Measurements from ENCODE around the gene EPHB2. TPM values are rescaled to one million over a fixed set of nuclear protein-coding genes. Genes with fewer than 3 reads are reported as not detected.

EPHB2 gene
- 3.9 TPM for total RNA-seq

GRCh38 chr1:22710701-22711049 lies at the start of gene EPHB2:
TSS of gene EPHB2 (plus strand) at chr1:22710839. CDS start at chr1:22710983, 144 bp downstream.
- H3K36me3 ChIP-seq = no peaks in the 10 kb centered on the region
- peaks cover 19% of the 10 kb centered on the region for H3K4me1 ChIP-seq
- H3K4me3 ChIP-seq = peak within 1 kb of the TSS; percentile 35 to 57
- no peaks in the 10 kb centered on the region for H3K27me3 ChIP-seq
- no peaks in the 10 kb centered on the region for H3K9me3 ChIP-seq
- TF ChIP-seq CTCF (IDR thresholded peaks at IDR 0.05) = no peak
- no peak for TF ChIP-seq POLR2A (IDR thresholded peaks at IDR 0.05)
- TF ChIP-seq POLR2AphosphoS5 (IDR thresholded peaks at IDR 0.05; ENCODE audit: insufficient read depth in 1 of 2, low read depth in 1 of 2) = no peak
- H3K27ac ChIP-seq = no peak within 1 kb of the TSS
- no peak for DNase-seq (ENCODE audit: extremely low spot score in 2 of 2)
- intact Hi-C loops (cut with DNase I) = no loop called here

GRCh38 chr1:22661880-22662279 lies 48.8 kb upstream of the EPHB2 start:
- Histone ChIP-seq H3K27ac (no peak overlapping the region), H3K9me3 (no peaks in the 10 kb centered on the region), H3K4me1 (no peaks in the 10 kb centered on the region), H3K27me3 (no peaks in the 10 kb centered on the region), H3K36me3 (no peaks in the 10 kb centered on the region), H3K4me3 (no peak overlapping the region)
- no peak for DNase-seq (ENCODE audit: extremely low spot score in 2 of 2)
- intact Hi-C loops (cut with DNase I) = no loop called here
- TF ChIP-seq POLR2AphosphoS5 (IDR thresholded peaks at IDR 0.05; ENCODE audit: insufficient read depth in 1 of 2, low read depth in 1 of 2) (no peak), CTCF (IDR thresholded peaks at IDR 0.05) (no peak), POLR2A (IDR thresholded peaks at IDR 0.05) (no peak)

- Histone ChIP-seq H3K9me3 (no peaks in the 10 kb centered on the region), H3K4me1 (no peaks in the 10 kb centered on the region), H3K4me3 (no peak overlapping the region), H3K27ac (no peak overlapping the region), H3K27me3 (no peaks in the 10 kb centered on the region), H3K36me3 (no peaks in the 10 kb centered on the region)
- intact Hi-C loops (cut with DNase I) = no loop called here
- no peak for TF ChIP-seq CTCF (IDR thresholded peaks at IDR 0.05)
- no peak for TF ChIP-seq POLR2AphosphoS5 (IDR thresholded peaks at IDR 0.05; ENCODE audit: insufficient read depth in 1 of 2, low read depth in 1 of 2)
- TF ChIP-seq POLR2A (IDR thresholded peaks at IDR 0.05) = no peak
- no peak for DNase-seq (ENCODE audit: extremely low spot score in 2 of 2)
Observed at GRCh38 chr1:22662318-22662717, 48.3 kb upstream of the EPHB2 start.

GRCh38 chr1:22662986-22663408 lies 47.6 kb upstream of the EPHB2 start:
- no peak for DNase-seq (ENCODE audit: extremely low spot score in 2 of 2)
- H3K4me1 ChIP-seq = no peaks in the 10 kb centered on the region
- no peak for TF ChIP-seq CTCF (IDR thresholded peaks at IDR 0.05)
- no peak for TF ChIP-seq POLR2AphosphoS5 (IDR thresholded peaks at IDR 0.05; ENCODE audit: insufficient read depth in 1 of 2, low read depth in 1 of 2)
- no peak for TF ChIP-seq POLR2A (IDR thresholded peaks at IDR 0.05)
- no peak overlapping the region for H3K27ac ChIP-seq
- H3K27me3 ChIP-seq = no peaks in the 10 kb centered on the region
- no peaks in the 10 kb centered on the region for H3K36me3 ChIP-seq
- H3K9me3 ChIP-seq = no peaks in the 10 kb centered on the region
- no peak overlapping the region for H3K4me3 ChIP-seq
- intact Hi-C loops (cut with DNase I) = no loop called here

GRCh38 chr1:22665752-22666151 lies 44.9 kb upstream of the EPHB2 start:
- DNase-seq (ENCODE audit: extremely low spot score in 2 of 2) = no peak
- intact Hi-C loops (cut with DNase I) = no loop called here
- H3K9me3 ChIP-seq = no peaks in the 10 kb centered on the region
- no peaks in the 10 kb centered on the region for H3K36me3 ChIP-seq
- H3K27ac ChIP-seq = no peak overlapping the region
- H3K4me3 ChIP-seq = no peak overlapping the region
- H3K4me1 ChIP-seq = no peaks in the 10 kb centered on the region
- H3K27me3 ChIP-seq = no peaks in the 10 kb centered on the region
- TF ChIP-seq CTCF (IDR thresholded peaks at IDR 0.05) (peak in 1 of 3 experiments; percentile 8), POLR2A (IDR thresholded peaks at IDR 0.05) (no peak)

Data from vagina (tissue), 2 donors.